ENCODE data around the gene SCRN1. TPM values are rescaled to one million over a fixed set of nuclear protein-coding genes. Genes with fewer than 3 reads are reported as not detected.

SCRN1 gene
- total RNA-seq, 2 experiments from 2014 or later = 37.1 to 62.7 TPM

DNA sequence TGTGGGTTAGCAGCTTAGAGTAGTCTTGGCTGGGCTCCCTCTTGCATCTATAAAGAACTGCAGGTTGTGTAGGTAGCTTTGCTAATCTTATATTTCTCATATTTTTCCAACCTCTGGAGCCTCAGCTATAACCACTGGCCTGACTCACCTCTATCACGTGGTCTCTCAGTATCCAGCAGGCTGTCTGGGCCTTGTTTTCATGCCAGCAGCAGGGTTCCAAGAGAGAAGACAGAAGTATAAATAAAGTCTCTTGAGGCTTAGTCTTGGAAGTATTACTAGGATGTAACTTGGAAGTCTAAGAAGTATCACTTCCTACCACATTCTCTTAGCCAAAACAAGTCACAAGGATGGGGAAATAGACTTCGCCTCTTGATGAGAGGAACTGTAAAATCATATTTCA, 110.0 kb downstream of the SCRN1 start:
- TF ChIP-seq EZH2phosphoT487 (IDR thresholded peaks at IDR 0.05; ENCODE audit: borderline replicate concordance, low read depth, low read length) (no peak), CTCF (conservative IDR thresholded peaks at IDR 0.05; ENCODE audit: low read length) (no peak)
- H2AFZ ChIP-seq (ENCODE audit: low read length) = no peak overlapping the region
- BruUV-seq (replicated peaks) = no TSS peak

DNA sequence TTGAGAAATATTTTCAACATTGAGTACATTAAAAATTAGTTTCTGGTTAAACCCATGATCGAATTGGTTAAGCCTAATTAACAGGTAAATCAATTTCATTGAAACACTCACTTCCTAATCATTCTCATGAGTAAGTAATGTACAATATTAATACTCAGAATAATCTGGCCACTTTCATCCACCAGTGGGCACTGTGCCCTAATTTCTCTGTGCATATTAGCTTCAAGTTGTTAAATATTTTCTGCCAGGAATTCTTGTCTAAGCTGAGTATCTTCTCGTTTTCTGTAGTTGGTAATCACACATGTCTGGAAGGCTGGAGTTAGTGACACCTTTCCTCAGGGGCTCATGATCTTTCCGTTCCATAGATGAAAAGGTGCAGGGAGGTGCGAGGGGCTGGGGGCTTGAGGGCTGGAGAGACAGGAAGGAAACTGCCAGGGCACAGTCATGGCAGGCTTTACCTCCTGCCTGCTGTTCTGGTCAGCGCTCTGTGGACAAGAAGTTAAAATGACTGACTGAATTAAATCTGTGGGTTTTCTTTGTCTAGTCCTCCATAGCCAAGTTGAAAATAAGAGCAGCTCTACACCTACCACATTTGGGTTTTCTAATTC, 111.4 kb downstream of the SCRN1 start:
- H3K27ac ChIP-seq (ENCODE audit: low read depth, low read length, poor library complexity, severe bottlenecking) = no peak overlapping the region
- no peak overlapping the region for H3K4me3 ChIP-seq (ENCODE audit: low read depth, low read length, poor library complexity, severe bottlenecking)
- no peaks in the 10 kb centered on the region for H3K4me1 ChIP-seq (ENCODE audit: insufficient read depth, low read length, poor library complexity, severe bottlenecking)
- peak; percentile 55 for DNase-seq (ENCODE audit: low spot score)
- CTCF ChIA-PET (ENCODE audit: unreplicated experiment) = no interaction called here
- TF ChIP-seq EZH2phosphoT487 (IDR thresholded peaks at IDR 0.05; ENCODE audit: borderline replicate concordance, low read depth, low read length) (no peak), CTCF (conservative IDR thresholded peaks at IDR 0.05; ENCODE audit: low read length) (peak; percentile 91)
- peak overlapping the region; percentile 37; the same call in 1 of the 2 replicates for H3K4me2 ChIP-seq (ENCODE audit: low read length)
- H3K79me2 ChIP-seq (ENCODE audit: insufficient read depth, low read depth, low read length) = no peaks in the 10 kb centered on the region
- no TSS peak for BruUV-seq (replicated peaks)
- H4K20me1 ChIP-seq (ENCODE audit: insufficient read depth, low read length) = no peaks in the 10 kb centered on the region
- POLR2A ChIA-PET = no interaction called here
- intact Hi-C loops (cut with micrococcal nuclease; ENCODE audit: unreplicated experiment) = loop anchor here (1.0 to 5.0 kb wide), 3 partner anchors 43 to 684 kb away; no protein-coding TSS in a partner anchor
- H2AFZ ChIP-seq (ENCODE audit: low read length) = peak overlapping the region; percentile 59
- H3K36me3 ChIP-seq (ENCODE audit: insufficient read depth, low read length) = no peaks in the 10 kb centered on the region
- no peaks in the 10 kb centered on the region for H3K9me3 ChIP-seq (ENCODE audit: low read length)
- no peaks in the 10 kb centered on the region for H3K9me2 ChIP-seq (ENCODE audit: insufficient read depth, low read length)

More for the DNA sequence above, 110.0 kb downstream of the SCRN1 start:
- Histone ChIP-seq H3K36me3 (ENCODE audit: insufficient read depth, low read length) (no peaks in the 10 kb centered on the region), H3K4me1 (ENCODE audit: insufficient read depth, low read length, poor library complexity, severe bottlenecking) (no peaks in the 10 kb centered on the region), H3K27ac (ENCODE audit: low read depth, low read length, poor library complexity, severe bottlenecking) (no peak overlapping the region), H3K9me2 (ENCODE audit: insufficient read depth, low read length) (no peaks in the 10 kb centered on the region), H3K79me2 (ENCODE audit: insufficient read depth, low read depth, low read length) (no peaks in the 10 kb centered on the region), H3K4me3 (ENCODE audit: low read depth, low read length, poor library complexity, severe bottlenecking) (no peak overlapping the region), H4K20me1 (ENCODE audit: insufficient read depth, low read length) (no peaks in the 10 kb centered on the region), H3K9me3 (ENCODE audit: low read length) (no peaks in the 10 kb centered on the region), H3K4me2 (ENCODE audit: low read length) (no peak overlapping the region)
- intact Hi-C loops (cut with micrococcal nuclease; ENCODE audit: unreplicated experiment) = loop anchor here (2.0 to 5.0 kb wide), 2 partner anchors 41 to 683 kb away; no protein-coding TSS in a partner anchor
- CTCF ChIA-PET (ENCODE audit: unreplicated experiment) = interaction anchor here (1.1 kb wide), 1 partner anchor 182 kb away, joined by 3 read pairs; no protein-coding TSS in a partner anchor
- POLR2A ChIA-PET = no interaction called here
- no peak for DNase-seq (ENCODE audit: low spot score)

GRCh38 chr7:29877196-29877595, 112.4 kb downstream of the SCRN1 start:
- ChIA-PET POLR2A (interaction anchor here (0.7 kb wide), 1 partner anchor 213 kb away, joined by 3 read pairs; no protein-coding TSS in a partner anchor), CTCF (ENCODE audit: unreplicated experiment) (no interaction called here)
- DNase-seq (ENCODE audit: low spot score) = no peak
- Histone ChIP-seq H2AFZ (ENCODE audit: low read length) (no peak overlapping the region), H3K79me2 (ENCODE audit: insufficient read depth, low read depth, low read length) (no peaks in the 10 kb centered on the region), H3K4me1 (ENCODE audit: insufficient read depth, low read length, poor library complexity, severe bottlenecking) (no peaks in the 10 kb centered on the region), H3K4me3 (ENCODE audit: low read depth, low read length, poor library complexity, severe bottlenecking) (no peak overlapping the region), H3K9me2 (ENCODE audit: insufficient read depth, low read length) (no peaks in the 10 kb centered on the region), H3K4me2 (ENCODE audit: low read length) (no peak overlapping the region), H3K36me3 (ENCODE audit: insufficient read depth, low read length) (no peaks in the 10 kb centered on the region), H4K20me1 (ENCODE audit: insufficient read depth, low read length) (no peaks in the 10 kb centered on the region), H3K9me3 (ENCODE audit: low read length) (no peaks in the 10 kb centered on the region), H3K27ac (ENCODE audit: low read depth, low read length, poor library complexity, severe bottlenecking) (no peak overlapping the region)
- no TSS peak for BruUV-seq (replicated peaks)
- TF ChIP-seq CTCF (conservative IDR thresholded peaks at IDR 0.05; ENCODE audit: low read length) = no peak
- TF ChIP-seq EZH2phosphoT487 (IDR thresholded peaks at IDR 0.05; ENCODE audit: borderline replicate concordance, low read depth, low read length) = no peak
- intact Hi-C loops (cut with micrococcal nuclease; ENCODE audit: unreplicated experiment) = loop anchor here (5.0 kb wide), 1 partner anchor 685 kb away; no protein-coding TSS in a partner anchor

Measured in OCI-LY7 (cell line).